NCI-H82 (cell line): ENCODE results near the gene KCTD21.

Source experiments
- DNase-seq: peaks from one replicate; lab custom pipeline; 2025; lab: John Stamatoyannopoulos, UW

KCTD21 gene

DNA sequence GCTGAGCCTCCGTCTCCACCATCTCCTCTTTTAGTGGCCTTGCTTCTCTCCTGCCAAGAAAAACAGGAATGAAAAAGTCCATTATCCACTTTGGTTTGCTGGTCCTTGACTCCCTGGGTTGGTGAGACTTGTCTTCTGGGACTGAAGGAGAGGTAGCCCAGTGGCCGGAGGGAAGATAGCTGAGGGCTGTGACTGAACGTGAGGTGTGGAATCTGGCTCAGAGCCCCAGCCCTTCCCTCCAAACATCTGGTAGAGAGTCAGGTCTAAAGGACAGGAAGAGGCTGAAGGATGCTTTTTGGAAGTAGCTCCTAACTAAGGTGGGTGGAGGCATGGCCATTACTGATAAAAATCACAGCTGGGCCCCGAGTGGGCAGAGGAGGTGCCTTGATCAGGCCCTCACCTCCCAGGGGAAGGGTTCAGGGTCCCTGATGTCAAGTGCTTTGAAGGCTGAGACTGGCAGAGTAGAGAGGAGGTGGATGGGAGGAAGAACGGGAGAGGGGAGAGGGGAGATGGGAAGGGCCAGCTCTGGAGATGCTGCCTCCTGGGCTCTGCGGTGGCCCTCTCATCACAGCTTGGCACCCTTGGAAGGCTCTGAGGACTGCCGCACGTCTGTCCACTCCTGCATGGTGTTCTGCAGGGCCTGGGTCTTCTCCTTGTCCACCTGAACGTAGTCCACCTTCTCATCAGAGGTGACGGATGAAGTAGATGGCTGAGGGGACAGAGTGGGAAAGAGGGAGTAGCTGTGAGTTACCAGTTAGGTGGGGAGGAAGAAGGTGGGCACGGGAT lies 30.5 kb upstream of the KCTD21 start:
- no peak for DNase-seq

DNA sequence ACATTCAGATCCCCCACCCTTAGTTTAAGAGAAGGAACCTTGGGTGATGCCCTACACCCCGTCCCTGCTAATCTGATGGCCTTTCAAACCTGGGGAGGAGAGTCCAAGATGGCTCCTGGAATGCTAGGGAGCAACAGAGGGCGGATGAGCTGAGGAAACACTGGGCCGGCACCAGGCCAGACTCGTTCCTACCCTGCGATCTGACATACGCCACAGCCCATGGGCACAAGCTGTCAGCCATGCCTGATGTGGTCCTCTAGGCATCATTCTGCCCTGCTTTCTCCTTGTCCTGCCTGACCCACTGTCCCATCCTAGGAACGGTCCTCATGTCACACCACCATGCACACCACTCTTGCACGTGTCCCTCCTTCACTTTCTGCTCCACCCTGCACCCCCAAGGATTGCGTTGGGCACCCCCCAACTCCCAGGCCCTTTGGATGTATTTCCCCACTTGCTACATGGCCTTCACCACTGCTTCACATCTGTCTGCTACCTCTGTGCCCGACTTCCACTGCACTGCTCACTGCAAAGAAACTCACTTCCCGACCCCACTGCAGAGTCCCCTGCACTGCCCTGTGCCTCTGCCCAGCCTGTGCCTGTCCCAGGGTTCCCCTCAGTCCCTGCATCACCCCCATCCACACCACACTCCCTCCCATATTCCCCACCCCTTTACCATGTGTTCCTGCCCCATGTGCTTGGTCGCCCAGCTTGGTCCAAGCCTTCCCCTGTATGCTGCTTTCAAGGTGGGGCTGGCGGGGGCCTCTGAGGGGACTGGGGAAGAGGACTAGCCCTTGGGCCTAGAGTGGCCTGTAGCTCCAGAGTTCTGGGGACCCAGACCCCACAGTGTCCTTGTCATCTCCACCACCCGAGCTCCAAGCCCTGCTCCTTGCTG lies 29.5 kb upstream of the KCTD21 start:
- no peak for DNase-seq

DNA sequence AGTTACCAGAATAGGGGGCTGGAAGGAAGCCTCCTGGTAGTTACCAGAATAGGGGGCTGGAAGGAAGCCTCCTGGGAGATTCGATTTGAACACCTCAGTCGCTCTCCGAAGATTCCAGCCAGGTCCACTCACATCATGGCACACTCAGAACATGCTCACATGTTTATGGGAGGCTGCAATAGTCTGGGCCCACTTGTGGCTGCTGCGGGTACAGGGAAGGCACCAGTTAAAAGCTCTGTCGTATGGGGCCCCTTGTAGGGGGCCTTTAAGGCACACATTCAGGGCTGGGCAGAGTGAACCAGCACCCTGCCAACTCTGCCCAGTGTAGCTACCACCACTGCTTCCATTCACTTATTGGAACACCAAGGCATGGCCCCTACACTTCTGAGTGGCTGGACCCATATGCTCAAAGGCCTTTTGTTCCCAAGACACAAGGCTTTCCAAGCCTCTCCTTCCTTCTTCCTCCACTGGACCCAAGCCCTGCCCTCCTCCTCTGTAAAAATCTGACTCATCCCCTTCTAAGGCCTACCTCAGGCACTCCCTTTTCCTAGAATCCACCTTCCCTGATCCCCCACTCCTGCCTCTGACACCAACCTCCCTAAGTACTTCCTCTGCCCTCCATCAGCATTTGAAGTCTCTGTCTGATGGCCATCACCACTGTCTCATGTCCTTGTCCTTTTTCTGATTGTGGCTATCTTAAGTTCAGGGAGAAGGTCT lies 28.3 kb upstream of the KCTD21 start:
- DNase-seq: no peak

DNA sequence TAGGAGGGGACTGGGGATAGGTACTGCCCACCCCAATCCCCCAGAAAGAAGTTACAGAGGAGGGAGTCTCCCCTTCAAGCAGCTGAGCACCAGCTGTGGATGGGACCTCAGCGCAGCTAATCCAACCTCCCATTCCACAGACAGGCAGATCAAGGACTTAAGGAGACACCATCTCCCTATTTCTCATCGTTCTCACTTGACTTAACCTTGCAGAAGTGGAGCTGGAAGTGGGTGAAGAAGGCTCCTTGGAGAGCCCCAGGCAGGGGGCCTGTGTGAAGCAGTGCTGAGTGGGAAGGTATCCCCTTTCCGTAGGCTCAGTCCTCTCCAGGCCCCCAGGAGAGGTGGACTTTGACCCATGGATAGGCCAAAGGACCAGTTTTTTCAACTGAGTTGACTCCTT lies 27.6 kb upstream of the KCTD21 start:
- DNase-seq: no peak

DNA sequence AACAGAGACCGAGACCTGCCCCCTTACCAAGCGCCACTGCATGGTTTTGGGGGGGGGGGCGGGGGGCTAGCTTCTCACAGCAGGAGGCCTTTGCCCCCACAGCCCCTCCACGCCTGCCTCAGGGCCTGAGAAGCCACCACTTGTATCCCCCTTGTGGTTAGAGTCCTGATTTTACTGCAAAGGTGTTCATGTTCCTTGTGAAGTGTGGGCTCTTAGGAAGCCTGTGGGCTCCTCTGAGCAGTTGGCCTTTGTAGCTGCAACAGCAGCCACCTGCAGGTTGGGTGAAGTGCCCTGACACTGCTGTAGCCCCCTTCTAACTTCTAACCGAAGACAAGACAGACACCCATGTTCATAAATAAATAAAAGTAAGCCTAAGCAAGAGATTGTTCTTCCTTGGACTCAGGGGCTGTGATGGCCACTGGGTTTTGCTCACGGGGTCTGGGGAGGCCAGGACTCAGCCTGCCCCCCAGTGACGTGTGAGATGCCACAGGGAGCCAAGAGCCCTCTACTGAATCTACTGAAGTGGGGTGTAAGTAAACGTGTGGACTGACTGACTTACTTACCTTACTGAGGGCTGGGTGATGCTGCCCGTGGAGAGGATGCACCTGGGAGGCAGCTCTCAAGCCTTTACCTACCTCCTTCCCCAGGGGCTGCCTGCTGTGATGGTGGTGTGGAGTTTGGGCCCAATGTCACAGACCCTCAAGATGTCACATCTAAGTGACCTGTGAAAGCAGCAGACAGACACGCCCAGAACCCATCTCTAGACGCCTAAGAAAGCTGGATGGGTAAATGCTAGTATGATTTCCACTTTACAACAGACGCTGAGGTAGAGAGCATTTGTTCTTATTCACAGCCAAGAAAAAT lies 26.1 kb upstream of the KCTD21 start:
- DNase-seq: no peak

DNA sequence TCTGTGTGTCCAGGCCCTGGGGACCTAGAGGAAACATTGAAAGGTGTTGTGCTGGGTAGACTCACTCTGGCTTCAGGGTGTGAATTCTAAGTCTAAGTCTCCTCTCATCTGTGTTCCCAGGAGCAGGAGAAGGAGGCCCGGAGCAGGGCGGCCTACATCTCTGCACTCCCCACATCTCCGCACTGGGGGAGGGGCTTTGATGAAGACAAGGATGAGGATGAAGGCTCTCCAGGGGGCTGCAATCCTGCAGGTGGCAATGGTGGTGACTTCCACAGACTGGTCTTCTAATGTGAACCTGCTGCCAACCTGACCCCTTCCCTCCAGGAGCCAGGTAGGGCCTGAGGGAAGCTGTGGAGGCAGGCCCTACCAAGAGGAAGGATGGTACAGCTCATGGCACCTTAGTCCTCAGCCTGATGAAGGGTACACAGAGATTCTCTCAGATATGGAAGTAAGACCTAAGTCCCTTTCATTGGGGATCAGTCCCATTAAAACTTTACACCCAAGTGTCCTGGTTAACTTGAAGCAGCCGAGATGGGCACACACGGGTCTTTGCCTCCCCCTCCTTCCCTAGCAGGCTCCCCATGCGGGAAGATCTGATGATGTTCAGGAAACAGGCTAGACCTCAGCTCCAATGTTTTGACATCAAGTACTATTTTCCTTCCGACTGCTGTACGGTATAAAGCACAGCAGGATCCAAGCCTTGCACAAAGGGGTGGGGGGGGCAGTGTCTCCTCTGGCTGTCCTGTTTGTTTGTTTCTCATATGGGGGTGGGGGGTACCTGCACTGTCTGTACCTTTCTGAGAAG lies 25.3 kb upstream of the KCTD21 start:
- DNase-seq: no peak

DNA sequence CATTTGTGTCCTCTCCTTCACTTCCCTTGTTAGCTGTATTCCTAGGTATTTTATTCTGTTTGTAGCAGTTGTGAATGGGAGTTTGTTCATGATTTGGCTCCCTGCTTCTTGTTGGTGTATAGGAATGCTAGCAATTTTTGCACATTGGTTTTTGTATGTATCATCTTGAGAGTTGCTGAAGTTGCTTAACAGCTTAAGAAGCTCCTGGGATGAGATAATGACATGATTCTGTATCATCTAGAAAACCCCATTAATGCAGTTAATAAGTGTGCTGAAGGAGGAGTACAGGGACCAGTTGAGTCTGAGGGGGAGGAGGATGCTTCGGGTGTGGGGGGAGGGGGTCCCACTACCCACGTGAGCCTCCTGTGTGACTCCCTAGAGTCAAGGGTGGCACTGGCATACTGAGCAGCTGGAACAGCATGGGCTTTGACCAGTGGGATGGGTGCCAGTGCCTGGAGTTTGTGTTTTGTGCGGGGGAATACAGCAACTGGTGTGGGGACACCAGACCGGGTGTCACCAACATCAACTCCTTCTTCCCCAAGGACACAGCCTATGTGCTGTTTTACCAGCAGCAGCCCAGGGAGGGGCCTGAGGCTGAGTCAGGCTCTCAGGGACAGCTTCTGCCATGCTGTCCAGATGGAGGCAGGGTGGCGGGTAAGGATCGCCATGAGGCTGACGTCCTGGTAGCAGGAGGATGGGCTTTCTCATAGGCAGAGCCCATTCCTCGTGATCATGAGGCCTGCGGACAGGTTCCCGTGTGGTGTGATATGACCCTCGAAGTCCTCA lies 24.4 kb upstream of the KCTD21 start:
- DNase-seq: no peak

DNA sequence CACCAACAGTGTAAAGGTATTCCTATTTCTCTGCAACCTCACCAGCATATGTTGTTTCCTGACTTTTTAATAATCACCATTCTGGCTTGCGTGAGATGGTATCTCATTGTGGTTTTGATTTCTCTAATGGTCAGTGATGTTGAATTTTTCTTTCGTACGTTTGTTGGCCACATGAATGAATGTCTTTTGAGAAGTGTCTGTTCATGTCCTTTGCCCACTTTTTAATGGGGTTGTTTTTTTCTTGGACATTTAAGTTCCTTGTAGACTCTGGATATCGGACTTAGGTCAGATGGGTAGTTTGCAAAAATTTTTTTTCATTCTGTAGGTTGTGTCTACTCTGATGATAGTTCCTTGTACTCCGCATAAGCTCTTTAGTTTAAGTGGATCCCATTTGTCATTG lies 23.1 kb upstream of the KCTD21 start:
- no peak for DNase-seq

DNA sequence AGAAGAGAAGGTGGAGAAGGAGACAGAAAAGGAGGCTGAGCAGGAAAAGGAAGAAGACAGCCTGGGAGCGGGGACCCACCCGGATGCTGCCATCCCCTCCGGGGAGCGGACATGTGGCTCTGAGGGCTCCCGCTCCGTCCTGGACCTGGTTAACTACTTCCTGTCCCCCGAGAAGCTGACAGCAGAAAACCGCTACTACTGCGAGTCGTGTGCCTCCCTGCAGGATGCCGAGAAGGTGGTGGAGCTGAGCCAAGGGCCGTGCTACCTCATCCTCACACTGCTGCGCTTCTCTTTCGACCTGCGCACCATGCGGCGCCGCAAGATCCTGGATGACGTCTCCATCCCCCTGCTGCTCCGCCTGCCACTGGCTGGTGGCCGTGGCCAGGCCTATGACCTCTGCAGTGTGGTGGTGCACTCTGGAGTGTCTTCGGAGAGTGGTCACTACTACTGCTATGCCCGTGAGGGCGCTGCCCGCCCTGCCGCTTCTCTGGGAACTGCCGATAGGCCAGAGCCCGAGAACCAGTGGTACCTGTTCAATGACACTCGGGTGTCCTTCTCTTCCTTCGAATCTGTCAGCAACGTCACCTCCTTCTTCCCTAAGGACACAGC lies 21.7 kb upstream of the KCTD21 start:
- DNase-seq: no peak

DNA sequence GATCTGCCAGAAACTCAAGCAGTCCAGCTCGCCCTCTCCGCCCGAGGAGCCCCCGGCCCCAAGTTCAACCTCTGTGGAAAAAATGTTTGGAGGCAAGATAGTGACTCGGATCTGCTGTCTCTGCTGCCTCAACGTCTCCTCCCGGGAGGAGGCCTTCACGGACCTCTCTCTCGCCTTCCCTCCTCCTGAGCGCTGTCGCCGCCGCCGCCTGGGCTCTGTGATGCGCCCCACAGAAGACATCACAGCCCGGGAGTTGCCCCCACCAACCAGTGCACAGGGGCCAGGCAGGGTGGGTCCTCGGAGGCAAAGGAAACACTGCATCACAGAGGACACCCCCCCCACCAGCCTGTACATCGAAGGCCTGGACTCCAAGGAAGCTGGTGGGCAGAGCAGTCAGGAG lies 21.1 kb upstream of the KCTD21 start:
- DNase-seq: no peak

DNA sequence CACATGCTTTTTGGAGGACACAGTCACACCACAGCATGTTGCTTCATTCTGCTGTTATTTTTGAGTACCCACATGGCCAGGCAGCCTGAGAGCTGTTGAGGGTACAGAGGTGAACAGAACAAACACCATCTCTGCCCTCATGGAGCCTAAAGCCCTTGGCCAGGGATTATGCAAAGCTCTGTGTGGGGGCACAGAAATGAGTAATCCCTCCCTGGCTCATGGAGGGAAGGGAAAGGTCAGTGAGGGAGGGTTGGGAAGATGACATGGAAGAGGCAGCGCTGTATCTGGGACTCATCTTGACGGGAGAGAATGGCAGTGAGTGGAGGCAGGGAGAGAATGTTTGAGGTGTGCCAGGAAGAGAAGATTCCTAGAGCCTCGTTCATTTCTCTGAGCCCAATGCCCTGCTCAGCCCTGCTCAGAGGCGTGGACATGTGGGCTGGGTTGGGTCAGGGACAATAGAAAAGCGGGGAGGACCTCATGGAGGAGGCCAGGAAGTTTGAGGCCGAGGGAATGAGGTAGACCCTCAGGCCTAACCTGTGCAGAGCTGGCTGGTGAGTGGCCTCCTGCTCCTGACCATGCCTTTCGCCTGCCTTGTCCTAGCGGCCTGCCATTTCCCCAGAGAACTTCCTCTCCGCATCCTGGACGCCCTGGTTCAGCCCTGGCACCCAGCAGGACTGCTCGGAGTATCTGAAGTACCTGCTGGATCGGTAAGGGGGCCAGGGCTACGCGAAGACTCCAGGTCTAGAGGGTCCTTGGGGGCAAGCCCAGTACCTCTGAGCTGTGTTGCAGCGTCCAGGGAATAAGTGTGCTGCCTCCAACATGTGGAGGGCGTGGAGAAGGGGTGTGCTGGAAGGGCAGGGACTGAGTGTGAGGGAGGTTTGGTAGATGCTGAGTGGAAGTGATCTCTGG lies 20.1 kb upstream of the KCTD21 start:
- peak; percentile 39 for DNase-seq

DNA sequence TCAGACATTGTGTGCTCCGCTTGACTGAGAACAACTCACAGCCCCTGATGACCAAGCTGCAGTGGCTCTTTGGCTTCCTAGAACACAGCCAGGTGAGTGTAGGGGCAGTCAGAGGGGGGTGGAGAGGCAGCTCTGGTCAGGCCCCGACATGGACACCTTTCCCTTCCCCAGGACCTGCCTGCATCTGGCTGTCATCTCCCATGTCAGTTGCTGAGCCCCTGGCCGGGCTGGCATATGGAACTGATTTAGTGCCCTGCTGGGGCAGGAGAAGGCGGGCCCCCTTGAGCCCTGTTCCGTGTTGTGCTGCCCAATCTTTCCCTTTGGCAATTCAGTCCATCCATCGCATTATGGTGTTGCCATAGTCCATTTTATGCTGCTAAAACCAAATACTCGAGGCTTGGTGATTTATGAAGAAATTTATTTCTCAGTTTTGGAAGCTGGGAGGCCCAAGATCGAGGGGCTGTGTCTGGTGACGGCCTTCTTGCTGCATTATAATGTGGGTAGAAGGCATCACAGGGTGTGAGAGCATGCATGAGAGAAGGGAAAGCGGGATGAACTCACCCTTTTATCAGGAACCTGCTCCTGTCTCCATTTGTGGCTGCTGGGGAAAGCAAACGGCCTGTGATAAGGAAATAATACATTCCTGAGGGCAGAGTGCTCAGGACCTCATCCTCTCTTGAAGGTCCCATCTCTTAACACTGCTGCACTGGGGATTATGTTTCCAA lies 19.3 kb upstream of the KCTD21 start:
- DNase-seq: no peak

DNA sequence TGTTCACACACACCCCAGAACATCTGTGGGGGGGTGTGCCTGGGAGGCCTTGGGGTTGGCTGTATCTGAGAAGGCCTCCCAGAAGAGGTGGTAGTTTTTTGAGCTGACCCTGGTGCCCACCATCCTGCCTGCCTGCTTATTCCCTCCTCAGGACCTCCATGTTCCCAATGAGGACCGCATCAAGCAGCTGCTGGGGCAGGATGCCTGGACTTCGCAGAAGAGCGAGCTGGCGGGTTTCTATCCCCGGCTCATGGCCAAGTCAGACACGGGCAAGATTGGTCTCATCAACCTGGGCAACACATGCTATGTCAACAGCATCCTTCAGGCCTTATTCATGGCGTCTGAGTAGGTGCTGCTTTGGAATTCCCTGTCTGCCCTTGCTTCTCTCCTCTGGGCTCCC lies 17.3 kb upstream of the KCTD21 start:
- DNase-seq: no peak

DNA sequence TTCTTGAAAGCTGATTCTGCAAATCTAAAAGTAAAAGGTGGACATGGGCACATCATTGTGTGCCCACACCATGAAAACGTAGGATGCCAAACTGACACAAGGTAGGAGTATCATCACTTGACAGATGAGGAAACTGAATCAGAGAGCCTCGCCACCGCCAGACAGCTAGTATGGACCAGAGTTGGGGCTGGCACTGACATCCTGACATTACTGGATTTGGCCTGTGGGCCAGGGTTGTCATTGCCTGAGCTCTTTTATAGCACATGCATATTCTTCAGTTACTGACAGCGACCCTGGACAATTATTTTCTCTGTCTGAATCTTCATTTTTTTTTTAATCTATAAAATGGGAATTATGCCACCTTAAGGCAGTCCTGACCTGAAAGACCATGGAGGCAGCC lies 16.8 kb upstream of the KCTD21 start:
- no peak for DNase-seq

DNA sequence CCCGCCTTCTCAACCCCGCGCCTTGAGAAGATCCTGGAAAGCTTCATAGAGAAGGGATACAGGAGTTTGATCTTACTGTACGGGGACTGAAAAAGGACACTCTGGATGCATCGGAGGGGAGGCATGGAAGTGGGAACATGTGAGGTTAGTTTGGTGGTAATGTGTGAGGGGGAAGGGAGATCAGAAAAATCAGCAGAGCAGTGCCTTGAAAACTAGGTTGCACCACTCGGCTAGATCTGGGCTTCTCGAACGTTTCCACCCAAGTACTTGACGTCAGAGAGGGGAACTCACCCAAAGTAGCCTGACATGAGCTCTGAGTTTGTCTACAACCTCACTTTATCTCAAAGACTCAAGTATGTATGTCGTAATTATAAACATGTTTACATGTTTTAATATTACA lies 14.8 kb upstream of the KCTD21 start:
- DNase-seq: no peak

DNA sequence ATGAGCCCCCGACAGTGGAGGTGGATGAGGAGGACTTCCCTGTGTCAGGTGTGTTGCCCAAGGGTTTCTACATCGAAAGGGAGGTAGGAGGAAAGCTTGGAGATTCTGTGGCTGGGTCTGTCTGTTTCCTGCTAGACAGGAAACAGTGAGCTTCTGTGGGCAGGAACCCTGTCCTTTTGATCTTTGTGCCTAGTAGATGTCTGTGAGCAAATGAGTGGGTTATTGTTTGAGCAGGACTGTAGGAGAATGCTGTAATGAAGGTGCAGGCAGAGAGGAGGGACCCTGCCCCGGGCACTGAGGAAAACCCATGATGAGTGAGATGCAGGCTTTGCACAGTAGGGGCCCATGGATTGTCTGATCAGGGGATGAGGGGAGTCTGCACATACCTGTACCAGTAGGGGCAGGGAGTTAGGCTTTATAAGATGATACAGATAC lies 14.3 kb upstream of the KCTD21 start:
- DNase-seq: no peak

DNA sequence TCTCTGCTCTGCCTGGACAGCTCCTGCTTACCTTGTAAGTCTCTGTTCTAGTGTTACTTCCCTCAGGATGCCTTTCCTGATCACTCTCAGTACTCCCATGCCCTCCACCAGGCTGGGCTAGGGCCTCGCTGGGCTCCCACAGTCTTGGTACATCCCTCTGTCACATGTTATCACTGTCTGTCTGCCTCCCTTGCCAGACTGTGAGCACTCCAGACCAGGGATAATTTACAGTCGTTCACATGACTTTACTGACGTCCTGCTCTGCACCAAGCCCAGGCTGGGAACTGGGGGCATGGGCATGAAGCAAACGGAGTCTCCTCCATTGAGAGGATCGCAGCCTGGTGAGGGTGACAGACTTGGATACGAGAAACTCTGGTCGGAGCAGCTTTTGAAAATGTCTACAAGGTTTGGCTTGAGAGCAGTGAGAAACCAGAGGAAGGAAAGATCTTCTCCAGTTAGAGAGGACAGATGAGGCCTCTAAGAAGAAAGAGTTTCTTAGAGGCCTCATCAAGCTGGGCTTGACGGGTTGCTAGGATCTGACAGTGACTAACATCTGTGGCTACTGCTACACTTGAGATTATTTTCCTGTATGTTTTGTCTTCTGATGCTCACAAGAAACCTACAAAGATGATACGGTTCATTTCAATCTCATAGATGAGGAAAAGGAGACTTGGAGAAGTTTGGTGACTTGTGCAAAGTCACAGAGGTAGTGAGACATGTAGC lies 12.8 kb upstream of the KCTD21 start:
- DNase-seq: no peak
